Neural cell (in vitro differentiated cells): ENCODE data around the gene DGLUCY. TPM values are rescaled to one million over a fixed set of nuclear protein-coding genes. Genes with fewer than 3 reads are reported as not detected.
A peak's percentile ranks its signal among the peaks of the same experiment; 100 is the strongest.

ENCODE experiments used
- H2AFZ ChIP-seq: fragments of 200-600, 300-800 bp; sonication (generic), shearing (Covaris generic); 2 replicates; pipeline ENCODE4 v1.6.0; 2014; ENCODE audit warnings: low read depth, mild to moderate bottlenecking, antibody characterized with exemption, low read length, moderate library complexity
- H3F3A ChIP-seq: fragments of 200-600 bp; shearing (Covaris generic); 2 replicates; pipeline ENCODE4 v1.6.1; 2016; ENCODE audit warnings: mild to moderate bottlenecking, moderate library complexity, mixed read lengths, antibody characterized with exemption, low read length; ENCODE audit not compliant: insufficient read depth, poor library complexity, severe bottlenecking
- H3K27ac ChIP-seq: fragments of 200-600, 300-800 bp; sonication (generic), shearing (Covaris generic); 2 replicates; pipeline ENCODE4 v1.5.1; 2014; ENCODE audit warnings: mild to moderate bottlenecking, low read length, moderate library complexity
- H3K27me3 ChIP-seq: fragments of 300-800, 200-600 bp; sonication (generic), shearing (Covaris generic); 2 replicates; pipeline ENCODE4 v1.6.0; 2014; ENCODE audit warnings: mild to moderate bottlenecking, low read depth, low read length, moderate library complexity; ENCODE audit not compliant: insufficient read depth
- H3K36me3 ChIP-seq: fragments of 300-800, 200-600 bp; sonication (generic), shearing (Covaris generic); 2 replicates; pipeline ENCODE4 v1.5.1; 2014; ENCODE audit warnings: mild to moderate bottlenecking, antibody characterized with exemption, low read length, moderate library complexity; ENCODE audit not compliant: insufficient read depth
- H3K4me2 ChIP-seq: fragments of 300-800, 200-600 bp; sonication (generic), shearing (Covaris generic); 2 replicates; pipeline ENCODE4 v1.6.0; 2014; ENCODE audit warnings: mild to moderate bottlenecking, low read length
- H3K4me3 ChIP-seq: fragments of 300-800, 200-600 bp; sonication (generic), shearing (Covaris generic); 2 replicates; pipeline ENCODE4 v1.5.1; 2014; ENCODE audit warnings: mild to moderate bottlenecking, low read length, moderate library complexity
- H3K79me2 ChIP-seq: fragments of 200-600 bp; shearing (Covaris generic); replicated peaks from 2 replicates; pipeline ENCODE4 v1.6.0; 2014; ENCODE audit warnings: mild to moderate bottlenecking, low read length, moderate library complexity; ENCODE audit not compliant: insufficient read depth
- H3K9ac ChIP-seq: fragments of 300-800, 200-600 bp; sonication (generic), shearing (Covaris generic); 2 replicates; pipeline ENCODE4 v1.6.1; 2016; ENCODE audit warnings: mild to moderate bottlenecking, low read length, mixed read lengths
- H3K9me2 ChIP-seq: fragments of 200-600 bp; shearing (Covaris generic); 2 replicates; pipeline ENCODE4 v1.6.1; 2016; ENCODE audit warnings: mild to moderate bottlenecking, low read length, mixed read lengths; ENCODE audit not compliant: insufficient read depth
- H3K9me3 ChIP-seq: fragments of 200-600, 300-800 bp; sonication (generic), shearing (Covaris generic); 2 replicates; pipeline ENCODE4 v1.6.1; 2016; ENCODE audit warnings: mild to moderate bottlenecking, mixed run types, low read length, moderate library complexity, mixed read lengths
- H4K20me1 ChIP-seq: fragments of 200-600 bp; shearing (Covaris generic); 2 replicates; pipeline ENCODE4 v1.6.1; 2016; ENCODE audit warnings: mild to moderate bottlenecking, mixed run types; ENCODE audit not compliant: insufficient read depth
- CTCF ChIP-seq: fragments of 450-650 bp; IDR thresholded peaks from 2 replicates; pipeline ENCODE4 v1.5.1; 2014; ENCODE audit warnings: antibody characterized with exemption, mild to moderate bottlenecking, moderate library complexity; ENCODE audit not compliant: poor library complexity, severe bottlenecking
- EP300 ChIP-seq: fragments of 450-650 bp; conservative IDR thresholded peaks from 2 replicates; pipeline ENCODE4 v1.6.1; 2014; ENCODE audit warnings: antibody characterized with exemption, mild to moderate bottlenecking, moderate library complexity; ENCODE audit not compliant: poor library complexity, severe bottlenecking
- EZH2 ChIP-seq: fragments of 200-600, 300-800 bp; shearing (Covaris generic), sonication (generic); IDR thresholded peaks from 2 replicates; pipeline ENCODE4 v1.6.1; 2014; ENCODE audit warnings: antibody characterized with exemption, low read length, borderline replicate concordance, mild to moderate bottlenecking; ENCODE audit not compliant: insufficient read depth, poor library complexity, severe bottlenecking
- MXI1 ChIP-seq: fragments of 450-650 bp; conservative IDR thresholded peaks from 2 replicates; pipeline ENCODE4 v1.6.1; 2014; ENCODE audit warnings: antibody characterized with exemption, mild to moderate bottlenecking; ENCODE audit not compliant: poor library complexity, severe bottlenecking
- POLR2AphosphoS5 ChIP-seq: IDR thresholded peaks from 2 replicates; pipeline ENCODE4 v1.6.1; 2012
- RAD21 ChIP-seq: fragments of 450-650 bp; conservative IDR thresholded peaks from 2 replicates; pipeline ENCODE4 v1.6.1; 2014; ENCODE audit warnings: antibody characterized with exemption, mild to moderate bottlenecking, moderate library complexity
- REST ChIP-seq: IDR thresholded peaks from 2 replicates; pipeline ENCODE4 v1.6.1; 2012; ENCODE audit warnings: borderline replicate concordance
- SMC3 ChIP-seq: fragments of 450-650 bp; conservative IDR thresholded peaks from 2 replicates; pipeline ENCODE4 v1.6.1; 2014; ENCODE audit warnings: antibody characterized with exemption, mild to moderate bottlenecking, moderate library complexity; ENCODE audit not compliant: poor library complexity
- TAF1 ChIP-seq: IDR thresholded peaks from 2 replicates; pipeline ENCODE4 v1.6.1; 2012; ENCODE audit warnings: low read depth
- polyA plus RNA-seq: library from polyadenylated mRNA; depleted of rRNA; stranded (reverse); fragments of >200 nt; gene quantifications from 2 replicates; pipeline ENCODE4 v1.2.3, GENCODE V29; 2014

The DGLUCY gene
- polyA plus RNA-seq, 1 donor from 2014 or later, result 30.5 TPM

- Histone ChIP-seq H4K20me1 (no peaks in the 10 kb centered on the region), H3K27me3 (peaks cover 4% of the 10 kb centered on the region), H3K9me3 (no peaks in the 10 kb centered on the region), H3K27ac (no peak overlapping the region), H3K9me2 (no peaks in the 10 kb centered on the region), H2AFZ (no peak overlapping the region), H3K79me2 (no peaks in the 10 kb centered on the region), H3K4me2 (no peak overlapping the region), H3K36me3 (no peaks in the 10 kb centered on the region), H3K4me3 (no peak overlapping the region), H3F3A (no peaks in the 10 kb centered on the region), H3K9ac (no peak overlapping the region)
- no peak for TF ChIP-seq REST
These were observed 137.0 kb downstream of the DGLUCY start for GRCh38 chr14:91250912-91251311.

- no peaks in the 10 kb centered on the region for H3K36me3 ChIP-seq
- no peaks in the 10 kb centered on the region for H4K20me1 ChIP-seq
- peak overlapping the region; percentile 52 for H2AFZ ChIP-seq
- H3K27me3 ChIP-seq, result peaks cover 4% of the 10 kb centered on the region
- H3K79me2 ChIP-seq, result no peaks in the 10 kb centered on the region
- no peaks in the 10 kb centered on the region for H3K9me2 ChIP-seq
- H3K27ac ChIP-seq, result no peak overlapping the region
- no peak for TF ChIP-seq TAF1
- TF ChIP-seq SMC3, result no peak
- TF ChIP-seq EZH2, result no peak
- peak; percentile 14 for TF ChIP-seq RAD21
- TF ChIP-seq MXI1, result peak; percentile 15
- TF ChIP-seq EP300, result no peak
- no peak for TF ChIP-seq REST
- no peak for TF ChIP-seq POLR2AphosphoS5
- TF ChIP-seq CTCF, result peak; percentile 69
- peak overlapping the region; percentile 51 for H3K4me2 ChIP-seq
- no peaks in the 10 kb centered on the region for H3F3A ChIP-seq
- no peaks in the 10 kb centered on the region for H3K9me3 ChIP-seq
- peak overlapping the region; percentile 73 for H3K9ac ChIP-seq
- H3K4me3 ChIP-seq, result peak overlapping the region; percentile 74
These were observed 139.3 kb downstream of the DGLUCY start for GRCh38 chr14:91252871-91253794.
